Endothelial cell of umbilical vein (primary cell): ENCODE data around the gene TPO. TPM values are rescaled to one million over a fixed set of nuclear protein-coding genes. Genes with fewer than 3 reads are reported as not detected.

Experiments used
- BruUV-seq: library from RNA; stranded (reverse); fragments of 400-500 nt; replicated peaks from 2 replicates; lab custom pipeline; 2021; lab: Mats Ljungman, UMichigan
- CTCF ChIA-PET: fragments of 300-600, 350-600 bp; sonication (Branson Sonifier 250); formaldehyde crosslinking; loops from one replicate; lab custom pipeline; 2021; ENCODE audit warnings: antibody characterized with exemption, inconsistent platforms; lab: Charles Lee
- POLR2A ChIA-PET: fragments of 300-600, 350-600 bp; sonication (Branson Sonifier 250); formaldehyde crosslinking; loops from one replicate; lab custom pipeline; 2021; ENCODE audit warnings: antibody characterized with exemption, inconsistent platforms; lab: Charles Lee
- DNase-seq: peaks from one replicate; pipeline ENCODE4 v3.0.0-alpha.2; 2011; ENCODE audit warnings: low read depth, low spot score
- FAIRE-seq: peaks from 2 replicates; lab custom pipeline; 2011; peaks lifted over from hg19 to GRCh38; lab: Jason Lieb, UNC
- H2AFZ ChIP-seq: 2 replicates; pipeline ENCODE4 v1.6.0; 2012; ENCODE audit warnings: low read depth, low read length, control low read depth, inconsistent platforms
- H3K27ac ChIP-seq: 2 replicates; pipeline ENCODE4 v1.5.1; 2011; ENCODE audit warnings: low read depth, mild to moderate bottlenecking, control low read depth, low read length, moderate library complexity; ENCODE audit not compliant: insufficient read depth
- H3K27me3 ChIP-seq, 2 experiments: 2 replicates each; pipeline versions ENCODE4 v1.6.0 to v1.6.1; 2011; ENCODE audit warnings: low read length in 2 of 2, mixed read lengths in 1 of 2; ENCODE audit not compliant: control insufficient read depth in 2 of 2, insufficient read depth in 2 of 2
- H3K36me3 ChIP-seq, 2 experiments: 2 replicates in 1 of 2; 3 replicates in 1 of 2; pipeline ENCODE4 v1.5.1; 2011; ENCODE audit warnings: low read length in 2 of 2, mild to moderate bottlenecking in 1 of 2, moderate library complexity in 1 of 2; ENCODE audit not compliant: control insufficient read depth in 2 of 2, insufficient read depth in 2 of 2; ENCODE audit errors: extremely low read depth in 1 of 2
- H3K4me1 ChIP-seq: 3 replicates; pipeline ENCODE4 v1.5.1; 2011; ENCODE audit warnings: mild to moderate bottlenecking, low read length; ENCODE audit not compliant: control insufficient read depth, insufficient read depth; ENCODE audit errors: extremely low read depth
- H3K4me2 ChIP-seq: 2 replicates; pipeline ENCODE4 v1.6.1; 2011; ENCODE audit warnings: low read length, control low read depth, mixed read lengths; ENCODE audit not compliant: insufficient read depth
- H3K4me3 ChIP-seq, 3 experiments: fragments of 200-600 bp in 1 of 3; sonication (generic), shearing (Covaris generic) in 1 of 3; replicated peaks in 1 of 3; 2 replicates each; pipeline ENCODE4 v1.5.1; 2011 to 2016; ENCODE audit warnings: control low read depth in 3 of 3, low read length in 3 of 3, mild to moderate bottlenecking in 2 of 3, inconsistent platforms in 1 of 3, low read depth in 1 of 3, moderate library complexity in 1 of 3; ENCODE audit not compliant: insufficient read depth in 1 of 3
- H3K79me2 ChIP-seq: 2 replicates; pipeline ENCODE4 v1.6.0; 2012; ENCODE audit warnings: low read length, inconsistent platforms; ENCODE audit not compliant: control insufficient read depth, insufficient read depth
- H3K9ac ChIP-seq: replicated peaks from 2 replicates; pipeline ENCODE3; 2011; ENCODE audit warnings: low read length, control low read depth; ENCODE audit not compliant: insufficient read depth; ENCODE audit errors: extremely low read depth
- H3K9me1 ChIP-seq: replicated peaks from 3 replicates; pipeline ENCODE4 v1.6.0; 2011; ENCODE audit warnings: mild to moderate bottlenecking, low read length; ENCODE audit not compliant: control insufficient read depth, insufficient read depth; ENCODE audit errors: extremely low read depth
- H3K9me3 ChIP-seq: replicated peaks from 2 replicates; pipeline ENCODE4 v1.5.1; 2012; ENCODE audit warnings: low read length, inconsistent platforms; ENCODE audit not compliant: control insufficient read depth, insufficient read depth
- H4K20me1 ChIP-seq: replicated peaks from 2 replicates; pipeline ENCODE3; 2011; ENCODE audit warnings: mild to moderate bottlenecking, low read length; ENCODE audit not compliant: control insufficient read depth, insufficient read depth; ENCODE audit errors: extremely low read depth
- EZH2 ChIP-seq: IDR thresholded peaks from 2 replicates; pipeline ENCODE4 v1.6.1; 2012; ENCODE audit warnings: borderline replicate concordance, low read depth, mild to moderate bottlenecking, moderate library complexity, low read length, inconsistent platforms; ENCODE audit not compliant: severe bottlenecking
- FOS ChIP-seq: IDR thresholded peaks from 2 replicates; pipeline ENCODE4 v1.6.1; 2011; ENCODE audit warnings: mild to moderate bottlenecking, low read length, moderate library complexity, borderline replicate concordance; ENCODE audit not compliant: insufficient read depth
- GATA2 ChIP-seq: IDR thresholded peaks from 2 replicates; pipeline ENCODE4 v1.7.0; 2011; ENCODE audit warnings: low read depth, mild to moderate bottlenecking, moderate library complexity, mixed read lengths, low read length; ENCODE audit not compliant: insufficient read length, insufficient read depth
- JUN ChIP-seq: IDR thresholded peaks from 2 replicates; pipeline ENCODE4 v1.6.1; 2011; ENCODE audit warnings: borderline replicate concordance, low read depth; ENCODE audit not compliant: insufficient read length, insufficient read depth
- MYC ChIP-seq: IDR thresholded peaks from one replicate; pipeline ENCODE4 v1.6.1; 2011; ENCODE audit warnings: mild to moderate bottlenecking, low read depth, low read length
- POLR2A ChIP-seq: IDR thresholded peaks from 2 replicates; pipeline ENCODE4 v1.6.1; 2012; ENCODE audit warnings: low read depth, mild to moderate bottlenecking, control low read depth, low read length
- POLR2AphosphoS5 ChIP-seq: IDR thresholded peaks from 2 replicates; pipeline ENCODE4 v1.6.1; 2012; ENCODE audit warnings: low read depth, mild to moderate bottlenecking, control low read depth, low read length, moderate library complexity; ENCODE audit not compliant: insufficient read depth
- dilution Hi-C: fragments of 300-500 bp; cut with MboI; formaldehyde crosslinking; loops from one replicate; pipeline ENCODE4 v1.15.0; 2019; ENCODE audit warnings: low sequenced_read_pairs; ENCODE audit not compliant: extremely low pct_ligation_motif_present
- intact Hi-C: fragments of 100-400 bp; cut with micrococcal nuclease; formaldehyde crosslinking; loops from one replicate; pipeline ENCODE4 v1.10.0; 2022
- polyA plus RNA-seq, 4 experiments: library from polyadenylated mRNA; depleted of rRNA in 3 of 4; stranded (reverse) in 3 of 4; unstranded in 1 of 4; fragments of >200 nt; gene quantifications; 2 replicates each; pipeline versions ENCODE4 v1.2.1 to v1.2.3, GENCODE V29; 2011 to 2012; ENCODE audit warnings: missing spikeins in 1 of 4
- total RNA-seq: library from RNA; stranded (reverse); gene quantifications from 2 replicates; pipeline ENCODE4 v1.2.3, GENCODE V29; 2021
- TF ChIP-seq, protein P1 (sequence below): IDR thresholded peaks from 2 replicates; pipeline ENCODE4 v1.6.1; 2011; ENCODE audit not compliant: insufficient read depth, insufficient read length
- TF ChIP-seq, protein P2 (sequence below), 2 donors: IDR thresholded peaks; 1 replicate in 1 of 2; 2 replicates in 1 of 2; pipeline ENCODE4 v1.5.1; 2011; ENCODE audit warnings: low read length in 2 of 2, mild to moderate bottlenecking in 2 of 2, moderate library complexity in 2 of 2, control low read depth in 1 of 2, inconsistent platforms in 1 of 2, low read depth in 1 of 2; ENCODE audit not compliant: insufficient read depth in 1 of 2; ENCODE audit errors: extremely low read depth in 1 of 2

Gene TPO
- total and polyA plus RNA-seq, 2 donors (not counting 3 experiments of a cell fraction or from before 2014, with no cell fraction given): not detected

GRCh38 chr2:1462994-1463393 is 49.7 kb downstream of the TPO start:
- intact Hi-C loops (no loop called here), dilution Hi-C loops (no loop called here)
- TF ChIP-seq POLR2AphosphoS5 (no peak), GATA2 (no peak), JUN (no peak), POLR2A (no peak), MYC (no peak), EZH2 (no peak), FOS (no peak)
- TF ChIP-seq, protein P1, sequence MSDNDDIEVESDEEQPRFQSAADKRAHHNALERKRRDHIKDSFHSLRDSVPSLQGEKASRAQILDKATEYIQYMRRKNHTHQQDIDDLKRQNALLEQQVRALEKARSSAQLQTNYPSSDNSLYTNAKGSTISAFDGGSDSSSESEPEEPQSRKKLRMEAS: no peak
- TF ChIP-seq, protein P2, sequence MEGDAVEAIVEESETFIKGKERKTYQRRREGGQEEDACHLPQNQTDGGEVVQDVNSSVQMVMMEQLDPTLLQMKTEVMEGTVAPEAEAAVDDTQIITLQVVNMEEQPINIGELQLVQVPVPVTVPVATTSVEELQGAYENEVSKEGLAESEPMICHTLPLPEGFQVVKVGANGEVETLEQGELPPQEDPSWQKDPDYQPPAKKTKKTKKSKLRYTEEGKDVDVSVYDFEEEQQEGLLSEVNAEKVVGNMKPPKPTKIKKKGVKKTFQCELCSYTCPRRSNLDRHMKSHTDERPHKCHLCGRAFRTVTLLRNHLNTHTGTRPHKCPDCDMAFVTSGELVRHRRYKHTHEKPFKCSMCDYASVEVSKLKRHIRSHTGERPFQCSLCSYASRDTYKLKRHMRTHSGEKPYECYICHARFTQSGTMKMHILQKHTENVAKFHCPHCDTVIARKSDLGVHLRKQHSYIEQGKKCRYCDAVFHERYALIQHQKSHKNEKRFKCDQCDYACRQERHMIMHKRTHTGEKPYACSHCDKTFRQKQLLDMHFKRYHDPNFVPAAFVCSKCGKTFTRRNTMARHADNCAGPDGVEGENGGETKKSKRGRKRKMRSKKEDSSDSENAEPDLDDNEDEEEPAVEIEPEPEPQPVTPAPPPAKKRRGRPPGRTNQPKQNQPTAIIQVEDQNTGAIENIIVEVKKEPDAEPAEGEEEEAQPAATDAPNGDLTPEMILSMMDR (IDR thresholded peaks at IDR 0.05; ENCODE audit: extremely low read depth in 1 of 2, insufficient read depth in 1 of 2, low read depth in 1 of 2, low read length in 2 of 2): no peak
- Histone ChIP-seq H3K27me3 (no peaks in the 10 kb centered on the region), H3K4me2 (no peak overlapping the region), H3K9ac (no peak overlapping the region), H3K4me1 (no peaks in the 10 kb centered on the region), H3K9me3 (no peaks in the 10 kb centered on the region), H2AFZ (no peak overlapping the region), H4K20me1 (no peaks in the 10 kb centered on the region), H3K79me2 (no peaks in the 10 kb centered on the region), H3K27ac (no peak overlapping the region), H3K9me1 (no peaks in the 10 kb centered on the region), H3K4me3 (no peak overlapping the region), H3K36me3 (no peaks in the 10 kb centered on the region)
- FAIRE-seq (no peak), DNase-seq (no peak)
- CTCF ChIA-PET: no interaction called here
- no TSS peak for BruUV-seq
- POLR2A ChIA-PET: no interaction called here
